Measurements from ENCODE around the gene TATDN2. TPM values are rescaled to one million over a fixed set of nuclear protein-coding genes. Genes with fewer than 3 reads are reported as not detected.

Gene TATDN2
- total and polyA plus RNA-seq, 9 of the 15 experiments (the other 6 are each of a cell fraction or from before 2014, with no cell fraction given), result 5.2 to 44.7 (median 25.8) TPM

DNA sequence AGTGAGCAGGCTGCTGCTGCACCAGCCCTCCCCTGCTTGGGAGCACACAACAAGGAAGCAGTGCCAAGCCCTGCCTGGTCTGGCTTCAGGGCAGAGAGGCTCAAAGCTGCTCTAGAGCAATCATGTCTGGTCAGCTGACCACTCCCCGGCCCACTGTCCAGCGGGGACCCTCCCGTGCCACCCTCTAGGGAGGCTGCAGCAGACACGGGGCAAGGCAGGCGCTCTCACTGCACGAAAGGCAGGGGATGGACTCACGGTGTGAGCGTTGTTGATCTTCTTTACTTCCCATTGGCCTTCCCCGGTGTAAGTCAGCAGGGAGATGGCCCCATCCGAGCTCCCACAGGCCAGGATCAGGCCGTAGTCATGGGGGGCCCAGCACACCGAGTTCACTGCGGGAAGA lies 63.5 kb downstream of the TATDN2 start:
- CTCF ChIA-PET (ENCODE audit: low intra/inter-chr PET ratio), result no interaction called here
- no peak for FAIRE-seq
- H4K20me1 ChIP-seq (replicated peaks; ENCODE audit: control insufficient read depth, insufficient read depth, low read length), result peaks cover 5% of the 10 kb centered on the region; the same call in 1 of the 2 replicates

DNA sequence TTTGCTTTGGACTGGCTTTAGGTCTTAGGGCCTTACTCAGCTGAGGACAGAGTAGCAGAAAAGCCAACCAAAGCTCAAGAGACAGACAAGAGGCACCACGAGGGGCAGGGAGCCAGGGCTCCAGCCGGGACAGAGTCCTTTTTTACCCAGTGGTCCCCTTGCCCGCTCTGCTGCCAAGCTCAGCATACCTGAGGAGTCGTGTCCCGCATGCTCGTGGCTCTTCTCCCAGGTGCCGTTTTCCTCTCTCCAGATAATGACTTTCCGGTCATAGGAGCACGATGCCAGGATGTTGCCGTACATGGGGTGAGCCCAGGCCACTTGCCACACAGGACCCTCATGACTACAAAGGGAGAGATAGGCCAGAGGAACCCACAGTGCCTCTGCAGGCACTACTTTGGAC lies 64.1 kb downstream of the TATDN2 start:
- no peak for FAIRE-seq
- TF ChIP-seq, protein P1, sequence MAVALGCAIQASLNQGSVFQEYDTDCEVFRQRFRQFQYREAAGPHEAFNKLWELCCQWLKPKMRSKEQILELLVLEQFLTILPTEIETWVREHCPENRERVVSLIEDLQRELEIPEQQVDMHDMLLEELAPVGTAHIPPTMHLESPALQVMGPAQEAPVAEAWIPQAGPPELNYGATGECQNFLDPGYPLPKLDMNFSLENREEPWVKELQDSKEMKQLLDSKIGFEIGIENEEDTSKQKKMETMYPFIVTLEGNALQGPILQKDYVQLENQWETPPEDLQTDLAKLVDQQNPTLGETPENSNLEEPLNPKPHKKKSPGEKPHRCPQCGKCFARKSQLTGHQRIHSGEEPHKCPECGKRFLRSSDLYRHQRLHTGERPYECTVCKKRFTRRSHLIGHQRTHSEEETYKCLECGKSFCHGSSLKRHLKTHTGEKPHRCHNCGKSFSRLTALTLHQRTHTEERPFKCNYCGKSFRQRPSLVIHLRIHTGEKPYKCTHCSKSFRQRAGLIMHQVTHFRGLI (CRISPR knock-in tag; IDR thresholded peaks at IDR 0.05), result no peak
- TF ChIP-seq, protein P2, sequence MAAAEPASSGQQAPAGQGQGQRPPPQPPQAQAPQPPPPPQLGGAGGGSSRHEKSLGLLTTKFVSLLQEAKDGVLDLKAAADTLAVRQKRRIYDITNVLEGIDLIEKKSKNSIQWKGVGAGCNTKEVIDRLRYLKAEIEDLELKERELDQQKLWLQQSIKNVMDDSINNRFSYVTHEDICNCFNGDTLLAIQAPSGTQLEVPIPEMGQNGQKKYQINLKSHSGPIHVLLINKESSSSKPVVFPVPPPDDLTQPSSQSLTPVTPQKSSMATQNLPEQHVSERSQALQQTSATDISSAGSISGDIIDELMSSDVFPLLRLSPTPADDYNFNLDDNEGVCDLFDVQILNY (CRISPR knock-in tag; IDR thresholded peaks at IDR 0.05), result no peak
- 0 out of 2 replicates have a peak, but pooled peaks have one; percentile 51 for TF ChIP-seq POLR2AphosphoS2 (IDR thresholded peaks at IDR 0.05; ENCODE audit: low read length)
- TF ChIP-seq ZFP1 (CRISPR knock-in tag; IDR thresholded peaks at IDR 0.05), result no peak
- ChIA-PET CTCF (ENCODE audit: low intra/inter-chr PET ratio) (no interaction called here), POLR2A (interaction anchor here (0.8 to 3.0 kb wide), 6 partner anchors 9 to 176 kb away, joined by 3 to 24 read pairs (median 3); partner anchors contain the start of gene SEC13)
- H3K4me1 ChIP-seq (replicated peaks in 1 of 2; ENCODE audit: control insufficient read depth in 2 of 2, insufficient read depth in 2 of 2, low read length in 2 of 2), result peaks cover 0 to 5% of the 10 kb centered on the region in 2 experiments; a peak in 1 of 5 replicates
- no peaks in the 10 kb centered on the region for H3K9me3 ChIP-seq (replicated peaks; ENCODE audit: control insufficient read depth, insufficient read depth, low read depth, low read length)
- BruUV-seq (replicated peaks), result no TSS peak
- H3K4me3 ChIP-seq, result no peak overlapping the region
- 0 out of 3 replicates have a peak, but pooled peaks cover 3% of the 10 kb centered on the region for H3K79me2 ChIP-seq (ENCODE audit: control insufficient read depth, insufficient read depth, low read length)
- H2AFZ ChIP-seq (ENCODE audit: low read depth, low read length), result no peak overlapping the region
- intact Hi-C loops (cut with micrococcal nuclease), result no loop called here
- no peaks in the 10 kb centered on the region for H3K27me3 ChIP-seq (ENCODE audit: control insufficient read depth in 2 of 2, insufficient read depth in 2 of 2, low read length in 2 of 2)
- H3K27ac ChIP-seq (ENCODE audit: extremely low read depth, low read depth, low read length), result no peak overlapping the region
- 96% methylated on average over 9 of the region's 10 CpGs for WGBS (ENCODE audit: insufficient coverage, low coverage, missing lambda C conversion rate)
- H3K9me1 ChIP-seq (ENCODE audit: control insufficient read depth, insufficient read depth, low read length), result peaks cover 4% of the 10 kb centered on the region
- peaks cover 5% of the 10 kb centered on the region; the same call in 1 of the 2 replicates for H4K20me1 ChIP-seq (replicated peaks; ENCODE audit: control insufficient read depth, insufficient read depth, low read length)
- H3K36me3 ChIP-seq (ENCODE audit: control insufficient read depth, insufficient read depth, low read length), result peaks cover 94% of the 10 kb centered on the region
- no peak overlapping the region for H3K4me2 ChIP-seq (ENCODE audit: insufficient read depth, low read length)
- no peak overlapping the region; a peak in 1 of 4 replicates for H3K9ac ChIP-seq (ENCODE audit: insufficient read depth in 1 of 2, low read depth in 2 of 2, low read length in 2 of 2)
- in situ Hi-C loops (cut with MboI), result loop anchor here (25.0 kb wide), 1 partner anchor 800 kb away; no protein-coding TSS in a partner anchor
- DNase-seq (ENCODE audit: extremely low read depth in 1 of 4, low spot score in 3 of 4), result no peak
- ATAC-seq, result no peak

More for the DNA sequence above, 63.5 kb downstream of the TATDN2 start:
- no TSS peak for BruUV-seq (replicated peaks)
- Histone ChIP-seq H3K27me3 (ENCODE audit: control insufficient read depth in 2 of 2, insufficient read depth in 2 of 2, low read length in 2 of 2) (no peaks in the 10 kb centered on the region), H3K4me1 (replicated peaks in 1 of 2; ENCODE audit: control insufficient read depth in 2 of 2, insufficient read depth in 2 of 2, low read length in 2 of 2) (peaks cover 0 to 5% of the 10 kb centered on the region in 2 experiments; a peak in 1 of 5 replicates), H3K9me3 (replicated peaks; ENCODE audit: control insufficient read depth, insufficient read depth, low read depth, low read length) (no peaks in the 10 kb centered on the region), H3K4me3 (no peak overlapping the region), H3K27ac (ENCODE audit: extremely low read depth, low read depth, low read length) (no peak overlapping the region), H2AFZ (ENCODE audit: low read depth, low read length) (no peak overlapping the region), H3K79me2 (ENCODE audit: control insufficient read depth, insufficient read depth, low read length) (no peaks in the 10 kb centered on the region), H3K9me1 (ENCODE audit: control insufficient read depth, insufficient read depth, low read length) (peaks cover 4% of the 10 kb centered on the region), H3K36me3 (ENCODE audit: control insufficient read depth, insufficient read depth, low read length) (peaks cover 92% of the 10 kb centered on the region), H3K4me2 (ENCODE audit: insufficient read depth, low read length) (no peak overlapping the region), H3K9ac (ENCODE audit: insufficient read depth in 1 of 2, low read depth in 2 of 2, low read length in 2 of 2) (peak overlapping the region in 1 of 2 experiments; percentile 70; a peak in 2 of 4 replicates)
- intact Hi-C loops (cut with micrococcal nuclease), result no loop called here
- in situ Hi-C loops (cut with MboI), result loop anchor here (25.0 kb wide), 1 partner anchor 799 kb away; no protein-coding TSS in a partner anchor
- 96% methylated on average over 13 of the region's 13 CpGs for WGBS (ENCODE audit: insufficient coverage, low coverage, missing lambda C conversion rate)
- TF ChIP-seq POLR2G (IDR thresholded peaks at IDR 0.05; ENCODE audit: low read depth, low read length), result peak; percentile 58
- TF ChIP-seq RBM22 (IDR thresholded peaks at IDR 0.05; ENCODE audit: low read depth, low read length, poor library complexity, severe bottlenecking), result peak; percentile 50
- TF ChIP-seq, protein P3, sequence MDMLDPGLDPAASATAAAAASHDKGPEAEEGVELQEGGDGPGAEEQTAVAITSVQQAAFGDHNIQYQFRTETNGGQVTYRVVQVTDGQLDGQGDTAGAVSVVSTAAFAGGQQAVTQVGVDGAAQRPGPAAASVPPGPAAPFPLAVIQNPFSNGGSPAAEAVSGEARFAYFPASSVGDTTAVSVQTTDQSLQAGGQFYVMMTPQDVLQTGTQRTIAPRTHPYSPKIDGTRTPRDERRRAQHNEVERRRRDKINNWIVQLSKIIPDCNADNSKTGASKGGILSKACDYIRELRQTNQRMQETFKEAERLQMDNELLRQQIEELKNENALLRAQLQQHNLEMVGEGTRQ (CRISPR knock-in tag; IDR thresholded peaks at IDR 0.05), result no peak
- TF ChIP-seq RBFOX2 (IDR thresholded peaks at IDR 0.05; ENCODE audit: low read depth, low read length), result peak; percentile 63
- no peak for DNase-seq (ENCODE audit: extremely low read depth in 1 of 4, low spot score in 3 of 4)
- POLR2A ChIA-PET, result interaction anchor here (0.7 to 3.0 kb wide), 8 partner anchors 9 to 468 kb away, joined by 3 to 24 read pairs (median 3); partner anchors contain the start of genes RPUSD3 and SEC13
- ATAC-seq, result no peak; the same call in 1 of the 3 replicates

Data from K562 (cell line).